Measurements from ENCODE around the gene SH3PXD2A.
A peak's percentile ranks its signal among the peaks of the same experiment; 100 is the strongest.

- TF ChIP-seq CTCF (IDR thresholded peaks at IDR 0.05), result no peak
- TF ChIP-seq POLR2A (IDR thresholded peaks at IDR 0.05), result no peak
- peak in 1 of 2 donors; percentile 20 for TF ChIP-seq POLR2AphosphoS5 (IDR thresholded peaks at IDR 0.05; ENCODE audit: insufficient read depth in 1 of 2, low read depth in 1 of 2)
Measured at GRCh38 chr10:103663802-103664201, 191.6 kb downstream of the SH3PXD2A start.
